DOHH2 (cell line): ENCODE data around the gene BUD13.
A peak's percentile ranks its signal among the peaks of the same experiment; 100 is the strongest.

ENCODE experiments used
- H3F3A ChIP-seq: fragments of 200-600 bp; sonication (generic), shearing (Covaris generic); 2 replicates; pipeline ENCODE4 v1.6.0; 2016; ENCODE audit warnings: antibody characterized with exemption, mild to moderate bottlenecking; ENCODE audit not compliant: control insufficient read depth, insufficient read depth
- H3K27ac ChIP-seq: fragments of 200-600 bp; sonication (generic); 2 replicates; pipeline ENCODE4 v1.5.1; 2014; ENCODE audit warnings: low read depth, mild to moderate bottlenecking, low read length, moderate library complexity
- H3K27me3 ChIP-seq: fragments of 200-600 bp; sonication (generic); 2 replicates; pipeline ENCODE4 v1.6.1; 2014; ENCODE audit warnings: mild to moderate bottlenecking, low read length, mixed read lengths; ENCODE audit not compliant: control insufficient read depth
- H3K36me3 ChIP-seq: fragments of 200-600 bp; sonication (generic); 2 replicates; pipeline ENCODE4 v1.6.1; 2014; ENCODE audit warnings: mild to moderate bottlenecking, low read length, moderate library complexity, mixed read lengths; ENCODE audit not compliant: control insufficient read depth
- H3K4me1 ChIP-seq: fragments of 200-600 bp; sonication (generic); 2 replicates; pipeline ENCODE4 v1.6.1; 2014; ENCODE audit warnings: mild to moderate bottlenecking, low read length, mixed read lengths; ENCODE audit not compliant: control insufficient read depth
- H3K4me2 ChIP-seq: fragments of 200-600 bp; sonication (generic); 2 replicates; pipeline ENCODE4 v1.6.0; 2014; ENCODE audit warnings: mild to moderate bottlenecking, low read length, moderate library complexity
- H3K4me3 ChIP-seq: fragments of 200-600 bp; sonication (generic); 2 replicates; pipeline ENCODE4 v1.5.1; 2014; ENCODE audit warnings: mild to moderate bottlenecking, low read length, mixed read lengths
- H3K79me2 ChIP-seq: fragments of 200-600 bp; sonication (generic); 2 replicates; pipeline ENCODE4 v1.6.1; 2014; ENCODE audit warnings: mild to moderate bottlenecking, low read length, mixed read lengths; ENCODE audit not compliant: control insufficient read depth
- H3K9me2 ChIP-seq: fragments of 200-600 bp; sonication (generic); replicated peaks from 2 replicates; pipeline ENCODE4 v1.6.1; 2014; ENCODE audit warnings: mild to moderate bottlenecking, low read length, mixed read lengths; ENCODE audit not compliant: control insufficient read depth
- H3K9me3 ChIP-seq: fragments of 200-600 bp; sonication (generic); 2 replicates; pipeline ENCODE4 v1.6.1; 2014; ENCODE audit warnings: antibody characterized with exemption, low read length, mixed read lengths; ENCODE audit not compliant: control insufficient read depth, insufficient read depth
- H4K20me1 ChIP-seq: fragments of 200-600 bp; sonication (generic); 2 replicates; pipeline ENCODE4 v1.6.0; 2014; ENCODE audit warnings: low read depth, mild to moderate bottlenecking, antibody characterized with exemption, low read length, moderate library complexity; ENCODE audit not compliant: control insufficient read depth, insufficient read depth
- EZH2phosphoT487 ChIP-seq: fragments of 200-600 bp; sonication (generic); IDR thresholded peaks from 2 replicates; pipeline ENCODE4 v1.6.1; 2017; ENCODE audit warnings: borderline replicate concordance, mild to moderate bottlenecking, antibody characterized with exemption, low read length, moderate library complexity, mixed read lengths
- TF ChIP-seq, protein P1 (sequence below): fragments of 200-600 bp; sonication (generic); IDR thresholded peaks from one replicate; pipeline ENCODE4 v1.5.1; 2014; ENCODE audit warnings: antibody characterized with exemption, mild to moderate bottlenecking, low read depth, low read length; ENCODE audit not compliant: poor library complexity, severe bottlenecking

BUD13 gene

DNA sequence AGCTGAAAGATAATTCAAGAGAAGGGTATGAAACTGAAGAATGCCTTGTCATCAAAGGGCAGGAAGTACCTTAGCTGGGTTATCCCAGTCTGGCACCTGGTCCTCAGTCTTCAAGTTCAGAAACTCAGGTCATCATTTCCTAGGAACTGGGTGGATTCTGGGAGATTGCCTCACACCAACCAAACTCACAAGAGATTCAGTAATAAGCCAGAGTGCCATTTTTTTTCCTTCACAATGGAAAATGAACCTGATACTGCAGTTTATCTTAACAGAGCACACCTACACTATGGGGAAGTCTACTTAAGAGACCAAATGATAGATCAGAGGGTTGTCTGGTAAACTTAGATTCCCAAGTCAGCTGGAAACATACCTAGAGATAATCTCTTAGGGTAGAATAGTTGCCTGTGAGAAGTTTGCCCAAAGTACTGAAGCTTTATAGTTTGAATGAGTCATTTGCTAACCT, 3.8 kb upstream of the BUD13 start:
- no peaks in the 10 kb centered on the region for H3K9me2 ChIP-seq
- no peak overlapping the region for H3K4me2 ChIP-seq
- H3K9me3 ChIP-seq: no peaks in the 10 kb centered on the region
- peaks cover 16% of the 10 kb centered on the region; the same call in 1 of the 2 replicates for H3F3A ChIP-seq
- peaks cover 61% of the 10 kb centered on the region for H3K36me3 ChIP-seq
- H3K79me2 ChIP-seq: peaks cover 12% of the 10 kb centered on the region
- peaks cover 19% of the 10 kb centered on the region for H3K4me1 ChIP-seq
- H3K4me3 ChIP-seq: no peak overlapping the region
- no peaks in the 10 kb centered on the region for H3K27me3 ChIP-seq
- H4K20me1 ChIP-seq: no peaks in the 10 kb centered on the region
- TF ChIP-seq, protein P1, sequence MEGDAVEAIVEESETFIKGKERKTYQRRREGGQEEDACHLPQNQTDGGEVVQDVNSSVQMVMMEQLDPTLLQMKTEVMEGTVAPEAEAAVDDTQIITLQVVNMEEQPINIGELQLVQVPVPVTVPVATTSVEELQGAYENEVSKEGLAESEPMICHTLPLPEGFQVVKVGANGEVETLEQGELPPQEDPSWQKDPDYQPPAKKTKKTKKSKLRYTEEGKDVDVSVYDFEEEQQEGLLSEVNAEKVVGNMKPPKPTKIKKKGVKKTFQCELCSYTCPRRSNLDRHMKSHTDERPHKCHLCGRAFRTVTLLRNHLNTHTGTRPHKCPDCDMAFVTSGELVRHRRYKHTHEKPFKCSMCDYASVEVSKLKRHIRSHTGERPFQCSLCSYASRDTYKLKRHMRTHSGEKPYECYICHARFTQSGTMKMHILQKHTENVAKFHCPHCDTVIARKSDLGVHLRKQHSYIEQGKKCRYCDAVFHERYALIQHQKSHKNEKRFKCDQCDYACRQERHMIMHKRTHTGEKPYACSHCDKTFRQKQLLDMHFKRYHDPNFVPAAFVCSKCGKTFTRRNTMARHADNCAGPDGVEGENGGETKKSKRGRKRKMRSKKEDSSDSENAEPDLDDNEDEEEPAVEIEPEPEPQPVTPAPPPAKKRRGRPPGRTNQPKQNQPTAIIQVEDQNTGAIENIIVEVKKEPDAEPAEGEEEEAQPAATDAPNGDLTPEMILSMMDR: no peak
- TF ChIP-seq EZH2phosphoT487: no peak
- no peak overlapping the region for H3K27ac ChIP-seq

DNA sequence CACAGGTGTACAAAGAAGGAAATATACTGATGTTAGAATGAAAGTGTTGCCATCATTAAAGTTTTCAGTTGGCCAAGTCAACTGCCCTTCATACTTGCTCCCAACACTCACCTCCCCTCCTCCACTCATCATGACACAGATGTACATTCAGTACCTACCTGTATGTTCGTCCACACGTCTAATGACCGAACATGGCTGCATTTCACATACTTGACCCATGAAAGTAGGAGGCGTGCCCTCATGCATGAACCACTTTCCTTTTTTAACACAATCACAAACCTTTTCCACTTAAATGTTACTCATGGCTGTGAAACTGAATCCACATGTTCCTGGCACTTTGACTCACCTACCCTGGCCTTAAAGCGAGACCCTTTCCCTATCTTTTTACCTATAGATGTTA, 3.2 kb upstream of the BUD13 start:
- Histone ChIP-seq H3K27ac (no peak overlapping the region), H3K4me3 (no peak overlapping the region), H4K20me1 (no peaks in the 10 kb centered on the region), H3K36me3 (peaks cover 61% of the 10 kb centered on the region), H3K9me3 (no peaks in the 10 kb centered on the region), H3K27me3 (no peaks in the 10 kb centered on the region), H3K4me2 (no peak overlapping the region), H3K79me2 (peaks cover 17% of the 10 kb centered on the region), H3F3A (peaks cover 18% of the 10 kb centered on the region; the same call in 1 of the 2 replicates), H3K4me1 (peaks cover 25% of the 10 kb centered on the region), H3K9me2 (no peaks in the 10 kb centered on the region)
- TF ChIP-seq, protein P1: no peak
- TF ChIP-seq EZH2phosphoT487: no peak

DNA sequence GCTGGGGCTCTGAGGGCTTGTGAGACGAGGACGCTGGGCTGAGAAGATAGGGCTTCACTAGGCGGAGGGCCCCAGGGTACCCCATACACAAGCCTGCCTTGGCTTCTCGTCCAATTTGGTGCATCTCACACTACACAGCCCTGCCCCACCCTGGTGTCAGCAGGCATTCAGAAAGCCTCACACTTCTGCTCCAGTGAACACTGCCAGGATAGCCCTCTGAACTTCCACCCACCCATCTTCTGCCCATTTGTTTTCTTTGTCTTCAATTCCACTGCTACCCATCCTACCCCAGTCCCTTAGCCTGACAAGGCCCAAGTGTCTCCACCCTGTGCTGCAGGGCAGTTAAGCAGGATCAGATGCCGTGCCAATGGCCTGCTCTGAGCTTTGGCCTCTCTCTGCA, 1.9 kb upstream of the BUD13 start:
- Histone ChIP-seq H3K27ac (no peak overlapping the region), H3K36me3 (peaks cover 58% of the 10 kb centered on the region), H4K20me1 (no peaks in the 10 kb centered on the region), H3K9me3 (no peaks in the 10 kb centered on the region), H3K9me2 (no peaks in the 10 kb centered on the region), H3F3A (peaks cover 18% of the 10 kb centered on the region; the same call in 1 of the 2 replicates), H3K4me2 (peak overlapping the region; percentile 83; the same call in 1 of the 2 replicates), H3K4me3 (no peak overlapping the region), H3K79me2 (peaks cover 29% of the 10 kb centered on the region), H3K27me3 (no peaks in the 10 kb centered on the region), H3K4me1 (peaks cover 29% of the 10 kb centered on the region)
- TF ChIP-seq EZH2phosphoT487: no peak
- TF ChIP-seq, protein P1: no peak
